Kidney (tissue), 14 donors: ENCODE data around the gene LMAN1L. TPM values are rescaled to one million over a fixed set of nuclear protein-coding genes. Genes with fewer than 3 reads are reported as not detected.

Source experiments
- DNase-seq, 5 donors: peaks; one replicate each; pipeline ENCODE4 v3.0.0-alpha.2; 2013 to 2020
- FAIRE-seq: peaks from 2 replicates; lab custom pipeline; 2012; peaks lifted over from hg19 to GRCh38; lab: Jason Lieb, UNC
- H3K27ac ChIP-seq, 2 donors: one replicate each; pipeline ENCODE4 v1.7.0; 2013; ENCODE audit warnings: low read depth in 2 of 2, low read length in 2 of 2, inconsistent platforms in 1 of 2
- H3K27me3 ChIP-seq: one replicate; pipeline ENCODE4 v1.7.1; 2013; ENCODE audit warnings: low read length, inconsistent platforms; ENCODE audit not compliant: control insufficient read depth, insufficient read depth
- H3K36me3 ChIP-seq, 3 donors: one replicate each; pipeline versions ENCODE4 v1.7.0 to v1.7.1; 2013; ENCODE audit warnings: low read length in 3 of 3, control low read depth in 1 of 3, inconsistent platforms in 1 of 3; ENCODE audit not compliant: insufficient read depth in 3 of 3, control insufficient read depth in 2 of 3
- H3K4me1 ChIP-seq, 3 donors: one replicate each; pipeline versions ENCODE4 v1.7.0 to v1.7.1; 2013; ENCODE audit warnings: low read length in 3 of 3, inconsistent platforms in 1 of 3, low read depth in 1 of 3; ENCODE audit not compliant: control insufficient read depth in 2 of 3, insufficient read depth in 2 of 3
- H3K4me3 ChIP-seq, 3 donors: one replicate each; pipeline versions ENCODE4 v1.7.0 to v1.8.1; 2013; ENCODE audit warnings: low read length in 3 of 3, control low read depth in 1 of 3, inconsistent platforms in 1 of 3
- H3K9ac ChIP-seq, 3 donors: one replicate each; pipeline versions ENCODE4 v1.7.0 to v1.7.1; 2013; ENCODE audit warnings: low read length in 3 of 3, control low read depth in 1 of 3, inconsistent platforms in 1 of 3
- H3K9me3 ChIP-seq, 3 donors: one replicate each; pipeline versions ENCODE4 v1.7.0 to v1.7.1; 2013; ENCODE audit warnings: low read length in 3 of 3, control low read depth in 1 of 3, inconsistent platforms in 1 of 3; ENCODE audit not compliant: control insufficient read depth in 2 of 3, insufficient read depth in 1 of 3
- CTCF ChIP-seq: IDR thresholded peaks from 3 replicates; pipeline ENCODE4 v1.5.1; 2012; ENCODE audit warnings: mild to moderate bottlenecking, moderate library complexity, borderline replicate concordance; ENCODE audit not compliant: insufficient read depth; ENCODE audit errors: extremely low read depth
- intact Hi-C: fragments of 100-400 bp; cut with DNase I; formaldehyde crosslinking; loops from one replicate; pipeline ENCODE4 v1.11.1; 2022
- polyA plus RNA-seq: library from polyadenylated mRNA; stranded (reverse); fragments of 350-450 nt; fragmentation: Illumina TruSeq; extraction: RNeasy Lipid Tissue Mini Kit (QIAGEN cat#74804); gene quantifications from one replicate; pipeline ENCODE4 v1.2.3, GENCODE V29; 2014; ENCODE audit warnings: low read depth, low replicate concordance; ENCODE audit not compliant: insufficient read depth
- total RNA-seq: library from RNA; stranded (reverse); fragmentation: NEBNext Ultra II Directional; extraction: Animal tissue kit (Norgen Biotek cat#: 25700); gene quantifications from one replicate; pipeline ENCODE4 v1.2.1, GENCODE V29; 2021
- donor health status: control.
- donor health status: control.
- donor health status: control.
- donor health status: control.
- donor health status: control.
- donor health status: DM: yes; HTN: yes; CAD: no.
- donor health status: Normal renal cell carcinoma (clear cell type).

LMAN1L gene
- total and polyA plus RNA-seq, 2 donors from 2014 or later, result not detected

DNA sequence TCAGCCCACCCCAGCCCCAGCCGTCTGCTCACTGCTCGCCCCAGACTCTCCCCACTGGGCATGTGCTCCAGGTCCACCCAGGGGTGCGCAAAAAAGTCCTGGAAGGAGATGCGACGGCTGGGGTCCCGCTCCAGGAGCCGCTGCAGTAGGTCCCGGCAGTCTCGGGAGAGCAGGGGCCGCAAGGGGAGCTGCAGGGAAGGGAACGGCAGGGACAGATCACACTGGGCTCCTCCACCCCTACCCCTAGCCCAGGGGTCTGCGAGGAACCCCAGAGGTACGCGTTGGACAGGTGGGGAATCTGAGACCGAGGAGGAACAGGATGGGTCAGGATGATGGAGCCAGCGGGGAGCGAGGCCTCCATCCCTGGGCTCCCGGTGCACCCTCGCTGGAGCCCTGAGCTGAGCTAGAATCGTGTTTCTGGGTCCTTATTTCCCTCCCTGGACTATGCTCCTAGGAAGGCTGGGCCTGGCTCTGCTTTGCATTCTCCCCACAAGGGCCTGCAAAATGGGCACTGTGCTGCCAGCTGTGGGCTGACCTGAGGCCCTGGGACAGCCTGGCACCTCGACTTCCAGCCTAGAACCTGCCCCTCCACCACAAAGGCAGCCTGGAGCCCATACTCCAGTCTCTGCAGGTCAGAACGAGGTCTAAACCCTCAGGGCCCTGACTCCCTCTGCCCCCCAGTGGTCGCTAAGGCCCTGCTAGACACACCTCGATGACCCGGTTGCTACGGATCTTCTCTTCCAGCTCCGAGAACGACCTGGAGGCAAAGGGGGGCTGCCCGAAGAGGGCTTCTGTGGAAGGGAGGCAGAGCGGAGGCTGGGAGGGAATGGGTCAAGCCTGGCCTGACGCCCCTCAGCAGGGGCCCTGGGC, 27.1 kb downstream of the LMAN1L start:
- H3K9ac ChIP-seq, result no peak overlapping the region
- no peaks in the 10 kb centered on the region for H3K27me3 ChIP-seq
- FAIRE-seq (no peak), DNase-seq (no peak)
- no peak for TF ChIP-seq CTCF
- peaks cover 0 to 17% (median 6%) of the 10 kb centered on the region in 3 donors for H3K36me3 ChIP-seq
- H3K4me1 ChIP-seq, result peaks cover 0 to 27% (median 8%) of the 10 kb centered on the region in 3 donors
- no peak overlapping the region for H3K27ac ChIP-seq
- no peaks in the 10 kb centered on the region for H3K9me3 ChIP-seq
- intact Hi-C loops, result no loop called here
- H3K4me3 ChIP-seq, result no peak overlapping the region

GRCh38 chr15:74840851-74841775, 28.5 kb downstream of the LMAN1L start:
- no peaks in the 10 kb centered on the region for H3K27me3 ChIP-seq
- H3K36me3 ChIP-seq, result peaks cover 0 to 26% (median 10%) of the 10 kb centered on the region in 3 donors
- H3K9ac ChIP-seq, result peak overlapping the region in 1 of 3 donors; percentile 87
- TF ChIP-seq CTCF, result no peak
- FAIRE-seq, result no peak
- DNase-seq, result peak in 1 of 5 donors; percentile 32
- no peak overlapping the region for H3K27ac ChIP-seq
- intact Hi-C loops, result no loop called here
- H3K4me3 ChIP-seq, result peak overlapping the region in 1 of 3 donors; percentile 92
- H3K4me1 ChIP-seq, result peaks cover 0 to 27% (median 8%) of the 10 kb centered on the region in 3 donors
- no peaks in the 10 kb centered on the region for H3K9me3 ChIP-seq

DNA sequence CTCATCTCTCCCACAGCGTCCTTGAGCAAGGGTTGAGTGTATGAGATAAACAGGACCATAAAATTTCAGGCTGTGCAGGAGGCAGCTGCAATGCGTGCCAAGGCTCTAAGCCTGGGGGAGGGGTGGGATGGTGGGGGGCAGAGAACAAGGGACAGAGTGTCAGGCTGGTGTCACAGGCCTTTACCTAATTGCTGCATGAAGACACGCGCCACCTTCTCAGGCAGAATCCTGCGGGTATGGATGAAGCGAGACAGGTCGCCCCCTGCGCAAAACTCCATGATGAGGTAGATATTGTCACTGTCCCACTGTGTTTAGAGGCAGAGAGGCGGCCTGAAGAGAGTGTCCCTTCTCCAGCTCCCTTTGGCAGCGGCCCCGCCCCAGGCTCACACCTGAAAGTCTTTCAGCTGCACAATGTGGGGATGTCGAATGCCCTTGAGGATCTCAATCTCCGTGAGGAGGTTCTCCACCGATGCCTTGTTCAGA, 29.3 kb downstream of the LMAN1L start:
- Histone ChIP-seq H3K36me3 (peaks cover 0 to 26% (median 10%) of the 10 kb centered on the region in 3 donors), H3K4me3 (peak overlapping the region in 2 of 3 donors; percentile 83 to 92), H3K9me3 (no peaks in the 10 kb centered on the region), H3K9ac (peak overlapping the region in 1 of 3 donors; percentile 87), H3K4me1 (peaks cover 0 to 27% (median 8%) of the 10 kb centered on the region in 3 donors), H3K27me3 (no peaks in the 10 kb centered on the region), H3K27ac (no peak overlapping the region)
- intact Hi-C loops, result no loop called here
- DNase-seq (peak in 1 of 5 donors; percentile 69), FAIRE-seq (no peak)
- no peak for TF ChIP-seq CTCF
